HG02938 (cell line): ENCODE results near the gene F13A1.

Source experiments
- ATAC-seq: cut with Tn5 transposase; IDR thresholded peaks from one replicate; pipeline ENCODE4 v1.9.1; 2021; ENCODE audit warnings: mild to moderate bottlenecking, moderate library complexity; ENCODE audit not compliant: unreplicated experiment

Gene F13A1

DNA sequence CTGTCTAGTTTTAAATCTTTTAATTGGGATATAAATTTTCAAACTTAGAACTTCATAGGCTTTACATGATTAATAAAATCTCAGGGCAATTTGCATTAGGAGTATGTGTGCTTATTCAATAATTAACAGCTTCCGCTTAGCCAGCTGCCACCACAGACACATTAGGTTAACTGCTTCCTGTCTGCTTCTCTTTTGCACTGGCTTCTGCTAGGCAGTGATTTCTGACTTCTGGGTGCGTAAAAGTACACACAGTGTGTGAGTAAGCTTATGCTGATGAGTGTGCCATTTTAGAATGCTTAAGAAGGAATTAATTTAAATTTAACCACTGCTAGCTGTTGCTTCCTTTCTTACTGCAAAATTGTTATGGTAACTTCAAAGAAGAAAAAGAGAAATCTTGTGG lies 73.9 kb downstream of the F13A1 start:
- peak; percentile 95 for ATAC-seq

DNA sequence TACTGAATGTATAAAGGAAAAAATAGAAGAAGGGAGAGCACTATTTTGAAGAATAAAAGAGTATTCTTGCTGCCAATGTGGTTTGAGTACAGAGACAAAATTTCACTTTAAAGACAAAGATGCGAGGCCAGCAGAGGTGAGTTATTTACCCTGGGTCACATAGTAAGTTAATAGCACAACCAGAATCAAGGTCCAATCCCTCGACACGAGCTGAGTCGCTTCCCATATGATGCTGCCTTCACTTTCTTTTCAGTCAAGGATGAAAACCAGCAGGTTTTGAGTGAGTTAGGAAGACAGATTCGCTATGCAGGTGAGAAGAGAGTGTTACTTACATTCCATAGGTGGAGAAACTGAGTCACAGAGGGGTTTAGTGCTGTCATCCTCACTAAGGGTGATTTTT lies 75.8 kb downstream of the F13A1 start:
- ATAC-seq, result no peak

DNA sequence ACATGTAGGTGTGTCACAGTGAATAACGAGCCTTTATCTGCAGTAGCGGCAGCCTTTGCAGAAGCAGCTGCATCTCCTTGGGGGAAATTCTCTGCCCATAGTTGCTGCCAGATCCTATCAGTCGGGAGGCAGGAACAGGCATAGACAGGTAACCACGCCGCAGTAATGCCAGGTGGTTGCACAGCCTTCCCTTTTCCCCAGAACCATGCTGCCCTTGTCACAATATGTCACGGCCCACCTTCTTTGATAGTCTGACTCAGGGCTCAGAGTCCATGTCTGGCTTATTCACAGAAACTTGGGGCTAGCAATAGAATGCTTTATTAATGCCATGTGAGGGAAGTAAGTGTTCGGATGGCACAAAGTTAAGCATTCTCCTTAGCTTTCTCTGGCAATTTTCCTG lies 76.6 kb downstream of the F13A1 start:
- no peak for ATAC-seq

DNA sequence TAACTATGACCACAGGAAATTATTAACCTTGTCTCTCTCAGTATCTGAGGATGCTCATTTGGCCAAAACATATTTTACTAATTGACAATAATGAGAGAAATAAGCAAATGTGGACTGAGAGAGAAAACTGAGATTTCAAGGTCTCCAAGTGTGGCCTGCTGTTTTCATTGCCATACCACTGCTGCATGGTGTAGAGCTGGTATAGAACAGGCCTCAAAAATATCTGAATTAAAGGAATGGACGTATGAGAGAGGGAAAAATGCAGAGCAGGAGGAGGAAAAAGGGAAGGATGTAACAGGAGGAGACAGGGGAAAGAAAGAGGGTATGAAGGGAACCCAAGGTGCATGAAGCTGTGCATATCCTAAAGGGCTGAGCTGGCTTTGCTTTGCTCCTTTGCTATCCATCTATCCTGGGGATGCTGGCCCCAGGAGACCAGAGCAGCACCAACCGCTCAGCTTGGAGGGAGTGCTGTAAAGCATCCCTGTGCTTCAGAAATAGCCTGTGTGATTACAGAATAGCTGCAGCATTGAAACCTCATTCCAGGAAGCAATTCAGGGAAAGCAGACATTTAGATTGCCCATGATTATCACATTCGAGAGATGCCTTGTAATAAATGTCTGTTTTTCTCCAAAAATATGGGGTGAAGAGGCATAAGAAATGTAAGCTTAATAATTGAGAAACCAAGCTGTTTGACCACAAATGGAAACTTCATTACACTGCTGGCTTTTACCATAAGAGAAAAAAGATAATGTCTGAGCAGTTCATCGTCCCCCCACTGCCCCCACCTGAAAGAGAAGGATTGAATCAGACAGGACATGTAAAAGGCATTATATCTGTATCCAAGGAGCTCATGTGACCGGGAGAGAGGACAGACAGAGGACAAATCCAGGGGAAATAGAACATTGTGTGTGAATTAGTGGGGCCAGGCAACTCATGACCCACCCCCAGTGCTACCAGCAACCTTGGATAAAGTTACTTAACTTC lies 80.6 kb downstream of the F13A1 start:
- ATAC-seq, result no peak

DNA sequence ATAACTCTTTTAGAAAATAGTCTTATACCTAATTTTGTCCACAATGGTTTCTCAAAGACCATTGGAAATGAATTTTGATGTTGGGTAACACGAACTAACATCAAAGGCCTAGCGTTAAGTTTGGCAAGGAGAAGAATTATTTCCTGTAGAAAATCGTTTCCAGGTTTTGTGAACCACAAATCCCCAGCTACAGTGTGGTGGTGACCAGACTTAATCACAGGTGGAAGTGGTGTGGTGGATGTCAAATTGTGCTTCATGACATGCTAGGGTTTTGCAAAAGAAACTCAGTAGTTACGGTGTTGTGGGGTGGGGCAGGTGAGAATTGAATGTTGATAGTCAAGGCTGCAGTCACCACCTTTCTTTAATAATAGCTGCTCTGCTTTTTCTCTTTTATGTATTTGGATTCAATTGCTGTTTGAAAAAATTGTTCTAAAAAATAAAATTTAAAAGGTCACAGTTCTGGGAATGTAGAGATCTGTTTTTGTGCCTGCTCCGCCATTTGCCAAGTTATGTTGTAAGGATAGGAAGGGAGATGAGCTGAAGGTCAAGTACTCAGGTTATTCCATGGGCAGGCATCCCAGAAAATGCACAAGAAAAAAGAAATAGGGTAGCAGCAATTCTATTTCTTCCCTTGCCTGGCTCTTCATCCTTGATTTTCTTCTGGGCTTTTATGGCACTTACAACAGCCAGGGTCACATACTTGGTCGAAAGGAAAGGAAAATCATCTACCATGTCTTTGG lies 83.6 kb downstream of the F13A1 start:
- no peak for ATAC-seq

DNA sequence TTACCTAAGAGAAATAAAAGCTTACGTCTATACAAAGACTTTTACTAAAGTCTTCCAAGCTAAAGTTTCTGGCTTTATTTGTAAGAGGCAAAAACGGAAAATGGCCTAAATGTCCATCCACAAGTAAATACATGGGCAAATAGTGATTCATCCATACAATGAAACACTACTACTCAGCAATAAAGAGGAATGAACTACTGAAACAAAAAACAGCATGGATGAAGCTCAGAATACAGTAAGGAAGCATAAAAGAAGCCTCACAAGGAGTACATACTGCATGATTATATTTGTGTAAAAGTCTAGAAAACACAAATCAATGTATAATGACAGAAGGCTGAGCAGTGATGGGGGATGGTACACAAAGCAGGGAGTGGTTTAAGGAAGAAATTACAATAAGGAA lies 84.7 kb downstream of the F13A1 start:
- ATAC-seq, result no peak

DNA sequence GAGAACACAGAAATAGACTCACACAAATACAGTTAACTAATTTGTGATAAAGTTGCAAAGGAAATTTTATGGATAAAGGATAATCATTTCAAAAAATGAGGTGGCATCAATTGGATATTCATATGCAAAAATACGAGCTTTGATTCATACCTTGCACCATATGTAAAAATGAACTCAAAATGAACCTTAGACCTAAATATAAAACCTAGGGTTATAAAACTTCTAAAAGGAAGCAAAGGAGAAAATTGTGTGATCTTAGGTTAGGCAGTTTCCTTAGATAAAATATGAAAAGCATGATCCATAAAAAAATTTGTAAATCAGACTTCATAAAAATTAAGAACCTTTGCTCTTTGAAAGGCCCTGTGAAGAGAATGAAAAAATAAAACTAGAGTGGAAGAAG lies 85.5 kb downstream of the F13A1 start:
- ATAC-seq, result no peak

DNA sequence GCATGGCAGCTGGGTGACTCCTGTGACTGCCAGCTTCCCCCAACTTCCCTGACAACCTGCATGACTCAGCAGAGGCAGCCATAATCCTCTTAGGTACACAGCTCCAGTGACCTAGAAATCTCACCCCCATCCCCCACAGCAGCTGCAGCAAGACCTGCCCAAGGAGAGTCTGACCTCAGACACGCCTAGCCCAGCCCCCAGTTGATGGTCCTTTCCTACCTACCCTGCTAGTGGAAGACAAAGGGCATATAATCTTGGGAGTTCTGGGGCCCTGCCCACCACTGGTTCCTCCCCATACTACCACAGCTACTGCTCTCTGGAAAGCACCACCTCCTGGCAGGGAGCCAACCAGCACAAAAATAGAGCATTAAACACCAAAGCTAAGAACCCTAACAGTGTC lies 90.2 kb downstream of the F13A1 start:
- ATAC-seq, result no peak

DNA sequence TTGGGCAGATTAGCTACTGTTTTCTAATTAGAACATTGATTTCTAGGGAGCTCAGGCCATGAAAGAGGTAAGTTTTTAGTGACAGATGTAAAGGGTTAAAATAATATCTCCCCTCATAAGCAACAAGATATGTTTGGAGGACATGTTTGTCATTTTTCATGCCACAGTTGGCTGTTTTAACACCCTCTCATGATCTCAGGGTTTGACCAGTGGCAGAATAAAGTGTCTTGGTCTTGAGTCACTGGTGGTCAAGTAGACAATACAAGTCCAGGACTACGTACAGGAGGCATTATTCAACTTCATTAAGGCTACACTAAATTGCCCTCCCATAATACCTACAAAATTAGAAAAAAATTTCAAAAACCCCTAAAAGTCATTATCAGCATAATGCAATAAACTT lies 92.6 kb downstream of the F13A1 start:
- ATAC-seq, result no peak

DNA sequence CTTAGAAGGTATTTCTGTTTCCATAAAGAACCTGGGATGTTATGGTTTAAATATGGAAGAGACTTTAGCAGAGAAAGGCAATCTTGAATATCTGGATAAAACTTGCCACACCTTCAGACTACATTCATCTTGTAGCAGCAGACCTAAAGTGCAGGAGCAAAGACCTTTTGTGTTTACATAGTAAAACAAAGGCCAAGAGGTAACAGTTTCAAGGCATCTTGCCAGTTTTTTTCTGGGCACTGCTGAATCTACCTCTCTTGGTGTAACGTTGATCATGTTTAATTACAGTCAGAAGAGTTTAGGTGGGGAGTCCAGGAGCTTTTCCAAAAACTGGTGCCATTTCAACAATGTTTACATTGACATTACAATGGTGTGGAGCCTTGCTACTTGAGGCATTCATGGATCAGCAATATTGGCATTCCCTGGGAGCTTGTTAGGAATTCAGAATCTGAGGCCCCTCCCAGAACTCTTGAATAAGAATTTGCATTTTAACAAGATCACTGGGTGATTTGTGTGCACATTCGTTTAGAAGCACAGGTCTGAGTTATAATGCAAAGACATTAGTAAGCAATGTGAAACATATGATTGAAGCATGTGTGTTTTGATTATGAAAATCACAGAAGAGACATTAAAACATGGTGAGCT lies 94.5 kb downstream of the F13A1 start:
- ATAC-seq, result no peak

DNA sequence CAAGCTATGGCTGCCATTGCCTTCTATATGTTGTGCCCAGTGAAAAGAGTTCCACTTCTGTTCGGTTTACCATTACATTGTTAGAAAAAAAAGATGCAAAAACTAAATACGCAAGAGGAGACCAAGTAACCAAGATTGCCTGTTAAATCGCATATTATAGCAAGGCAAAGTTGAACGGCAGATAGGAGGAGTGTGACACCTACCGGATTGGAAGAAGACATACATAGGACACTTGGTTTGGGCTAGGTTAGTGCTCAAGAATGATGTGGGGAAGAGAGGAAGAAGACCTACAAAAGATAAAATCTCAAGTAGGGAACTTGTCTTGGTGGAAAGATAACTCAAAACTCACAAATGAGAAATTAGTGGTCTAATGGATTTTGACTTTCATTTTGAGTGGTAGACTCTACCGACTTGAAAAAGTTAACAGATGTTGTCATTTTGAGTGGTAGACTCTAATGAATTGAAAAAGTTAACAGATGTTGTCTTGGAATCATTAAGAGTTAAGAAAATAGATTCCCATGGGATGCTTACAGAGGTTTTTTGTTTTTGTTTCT lies 95.5 kb downstream of the F13A1 start:
- no peak for ATAC-seq

DNA sequence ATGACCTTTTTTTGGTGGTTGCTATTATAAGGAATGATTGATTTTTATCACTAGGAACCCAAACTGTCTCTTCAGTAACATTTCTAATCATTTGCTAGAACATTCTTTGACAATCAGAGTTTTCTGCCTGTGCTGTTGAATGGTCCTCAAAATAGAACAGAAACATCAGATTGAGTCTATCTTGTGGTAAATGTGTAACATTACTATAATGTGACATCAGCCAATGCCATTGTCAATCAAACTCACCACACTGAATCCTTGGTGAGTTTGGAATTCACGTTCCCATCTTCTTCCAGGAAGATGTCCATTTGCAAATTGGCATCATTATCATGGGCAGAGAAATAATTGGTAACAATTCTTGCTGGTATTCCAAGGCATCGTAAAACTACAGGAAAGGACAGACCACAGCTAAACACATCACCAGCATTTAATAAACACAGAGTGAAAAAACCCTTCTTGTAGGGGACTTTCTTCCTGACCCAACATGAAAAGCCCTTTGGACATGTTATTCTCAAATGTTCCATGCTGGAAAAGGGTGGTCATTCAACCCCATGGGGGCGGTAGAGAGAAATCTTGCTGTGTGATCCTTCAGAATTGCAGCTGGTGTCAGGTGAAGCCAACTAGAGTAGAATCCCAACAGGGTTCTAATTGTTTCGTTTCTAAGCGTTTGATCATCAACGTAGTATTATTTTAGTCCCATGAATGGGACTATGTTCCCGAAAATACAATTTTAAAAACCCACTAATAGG lies 98.5 kb downstream of the F13A1 start:
- ATAC-seq, result no peak

DNA sequence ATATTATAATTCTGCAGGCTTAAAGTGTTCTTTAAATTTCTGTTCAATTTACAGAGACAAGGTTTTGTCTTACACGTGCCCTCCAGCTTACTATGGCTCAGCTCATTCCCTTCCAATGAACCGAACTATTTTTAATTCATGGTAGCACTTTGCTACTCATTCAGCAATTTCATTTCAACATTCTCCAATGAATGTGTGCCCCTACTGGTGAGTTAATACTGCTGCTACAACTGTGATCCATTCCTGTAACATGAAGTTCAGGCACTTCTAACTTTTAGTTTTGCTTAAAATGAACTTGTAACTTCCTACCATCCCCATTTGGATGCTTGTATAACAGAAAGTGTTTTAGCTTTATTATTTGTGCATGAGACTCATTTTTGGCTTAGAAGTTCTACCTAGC lies 99.7 kb downstream of the F13A1 start:
- no peak for ATAC-seq

DNA sequence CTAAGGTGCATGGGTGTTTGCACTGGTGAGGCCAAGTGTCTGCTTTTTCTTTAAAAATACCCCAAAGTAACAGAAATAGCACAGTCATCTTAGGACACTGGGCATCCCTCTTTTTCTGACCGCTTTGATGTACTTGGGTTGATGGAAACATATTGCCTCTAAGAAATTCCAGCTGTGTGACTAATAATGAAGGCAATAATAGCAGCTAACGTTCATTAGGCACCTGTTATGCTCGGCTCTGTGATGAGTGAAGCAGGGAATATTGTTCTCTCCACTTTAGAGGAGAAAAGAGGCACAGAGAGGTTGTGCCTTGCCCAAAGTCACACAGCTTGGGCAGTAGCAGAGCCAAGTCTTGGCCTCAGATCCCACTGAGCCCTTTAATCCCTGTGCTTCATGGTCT lies 100.7 kb downstream of the F13A1 start:
- ATAC-seq, result no peak

DNA sequence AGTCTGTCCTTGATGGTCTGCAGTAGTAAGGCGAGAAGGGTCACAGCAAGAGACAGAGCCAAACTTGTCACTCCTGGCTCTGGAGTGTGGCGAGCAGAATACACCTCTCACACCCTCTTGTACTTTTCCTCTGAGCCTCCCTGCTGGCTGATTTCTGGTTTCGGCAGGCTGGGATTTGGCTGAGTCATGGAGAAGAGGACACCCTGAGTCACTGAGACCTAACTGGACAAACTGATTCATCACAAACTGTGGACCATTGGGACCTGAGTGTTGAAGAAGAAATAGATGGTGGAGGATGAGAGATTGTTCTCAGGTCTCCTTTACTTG lies 101.7 kb downstream of the F13A1 start:
- no peak for ATAC-seq

DNA sequence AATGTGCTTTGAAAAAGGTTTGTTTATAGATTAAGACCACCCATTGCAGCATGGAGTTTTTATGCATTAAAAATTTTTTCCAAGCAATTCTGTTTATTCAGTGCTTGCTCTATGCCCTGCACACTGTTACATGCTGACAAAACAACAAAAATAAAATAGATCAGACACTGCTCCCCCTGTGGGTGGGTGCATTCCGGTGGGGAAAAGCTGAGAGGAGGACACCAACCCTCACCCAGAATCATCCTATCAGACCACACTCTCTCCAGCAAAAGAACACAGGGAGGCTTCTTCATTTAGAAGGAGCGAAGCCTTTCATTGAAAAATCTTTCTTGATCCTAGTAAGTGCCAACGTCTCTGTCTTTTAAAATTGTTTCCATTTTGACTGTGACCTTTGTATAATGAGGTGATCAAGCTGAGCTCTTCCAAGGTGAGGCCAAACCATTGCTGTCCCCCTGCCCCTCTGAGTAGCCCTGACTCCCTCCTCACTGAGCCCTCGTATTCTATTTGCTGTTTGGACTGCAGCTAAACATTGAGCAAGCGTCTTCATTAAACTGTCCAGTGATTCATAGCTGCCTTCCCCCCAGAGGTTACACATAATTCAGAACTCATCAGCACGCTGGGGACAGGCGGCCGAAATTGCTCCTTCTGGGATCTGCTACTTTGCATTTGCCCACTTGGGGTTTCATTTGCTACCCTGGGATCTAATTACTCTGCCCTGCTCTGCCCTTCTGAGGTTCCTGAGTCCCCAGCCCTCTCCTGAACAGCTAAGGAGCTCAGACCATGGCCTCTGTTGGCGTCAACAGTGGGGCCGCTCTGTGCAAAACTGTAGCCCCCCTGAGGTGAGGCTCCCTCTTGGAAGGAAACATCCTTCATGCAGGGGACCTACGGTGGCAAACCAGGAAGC lies 102.4 kb downstream of the F13A1 start:
- no peak for ATAC-seq

DNA sequence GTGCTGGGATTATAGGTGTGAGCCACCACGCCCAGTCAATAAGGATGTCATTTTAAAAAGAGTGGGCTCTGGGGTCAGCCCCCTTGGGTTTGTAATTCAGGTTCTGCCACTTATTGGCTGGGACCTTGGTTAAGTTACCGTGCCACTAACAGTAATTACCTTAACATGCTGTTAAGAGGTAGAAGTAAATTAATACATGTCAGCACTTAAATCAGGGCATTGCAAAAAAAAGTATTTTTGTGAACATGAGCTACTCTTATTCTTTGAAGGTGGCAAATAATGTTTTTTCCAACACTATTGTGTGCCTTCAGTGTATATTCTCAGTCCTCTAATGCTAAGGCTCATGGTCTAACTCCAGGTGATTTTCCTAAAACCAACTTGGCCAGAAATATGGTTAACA lies 109.5 kb downstream of the F13A1 start:
- no peak for ATAC-seq

DNA sequence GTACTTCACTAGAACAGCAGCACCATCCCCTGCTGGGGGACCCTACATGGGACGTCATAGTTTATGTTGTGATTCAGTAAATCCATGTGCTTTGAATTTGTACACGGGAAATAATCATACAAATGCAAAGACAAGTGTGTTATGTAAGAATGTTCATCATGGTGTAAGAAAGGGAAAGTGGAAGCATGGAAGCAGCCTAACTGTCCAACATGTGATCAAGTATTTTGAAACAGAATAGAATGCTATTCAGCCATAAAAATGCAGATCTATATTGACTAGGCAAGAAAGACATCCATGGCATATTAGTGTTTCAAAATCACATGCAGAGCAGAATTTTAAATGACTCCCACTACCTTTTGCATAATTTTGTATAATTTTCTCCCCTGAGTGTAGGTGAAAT lies 117.6 kb downstream of the F13A1 start:
- ATAC-seq, result no peak

DNA sequence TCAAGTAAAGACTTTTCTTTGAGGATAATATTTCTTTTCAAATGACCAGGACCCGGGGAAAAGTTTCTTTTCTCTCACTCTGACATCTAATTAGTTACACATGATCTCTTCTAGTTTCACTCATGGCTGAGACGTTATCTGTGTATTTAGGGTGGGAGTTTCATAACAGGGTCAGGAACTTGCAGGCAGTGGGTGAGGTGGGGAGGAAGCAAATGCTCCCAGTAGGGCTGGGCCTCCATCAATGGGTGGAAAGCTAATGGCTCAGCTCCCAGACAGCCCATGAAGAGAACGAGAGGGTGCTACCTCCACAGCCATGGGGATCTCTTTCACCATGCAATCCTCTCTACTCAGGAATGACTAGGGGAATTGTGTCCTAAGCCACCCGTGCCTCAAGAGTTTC lies 119.3 kb downstream of the F13A1 start:
- no peak for ATAC-seq

DNA sequence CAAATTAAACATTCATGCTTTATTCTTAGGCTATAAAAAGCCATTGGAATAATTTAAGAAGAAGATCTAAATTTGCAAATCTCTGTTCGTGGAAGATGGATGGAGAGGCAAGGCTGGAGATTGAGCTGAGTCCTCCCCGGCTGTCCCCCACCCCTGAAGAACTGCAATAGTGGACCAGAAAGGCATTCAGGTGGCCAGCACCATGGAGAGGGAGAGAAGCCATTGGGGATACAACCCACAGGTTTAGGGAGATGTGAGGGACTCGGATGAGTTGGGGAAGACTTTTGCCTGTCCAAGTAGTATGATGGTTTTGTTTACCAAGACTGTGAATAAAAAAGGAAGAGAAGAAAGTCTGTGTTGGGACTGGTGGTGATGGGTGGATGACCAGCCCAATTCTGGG lies 120.8 kb downstream of the F13A1 start:
- no peak for ATAC-seq
